H1 (cell line): Measurements from ENCODE around the gene HEPACAM. TPM values are rescaled to one million over a fixed set of nuclear protein-coding genes. Genes with fewer than 3 reads are reported as not detected.

Experiments
- BCL11A ChIP-seq, 2 experiments: IDR thresholded peaks; one replicate each; pipeline ENCODE4 v1.6.1; 2011; ENCODE audit warnings: low read depth in 2 of 2, low read length in 2 of 2, mild to moderate bottlenecking in 2 of 2
- JUND ChIP-seq: IDR thresholded peaks from 2 replicates; pipeline ENCODE4 v1.6.1; 2011; ENCODE audit warnings: mild to moderate bottlenecking, improper control_type of control experiment, low read length
- RNF2 ChIP-seq: fragments of 200-900, 300-1000 bp; sonication (generic); IDR thresholded peaks from 2 replicates; pipeline ENCODE4 v1.7.1; 2016; ENCODE audit warnings: borderline replicate concordance, low read depth, mild to moderate bottlenecking, antibody characterized with exemption, low read length; ENCODE audit not compliant: poor library complexity, severe bottlenecking; ENCODE audit errors: missing control alignments
- SP2 ChIP-seq: IDR thresholded peaks from 2 replicates; pipeline ENCODE4 v1.6.1; 2012; ENCODE audit warnings: mild to moderate bottlenecking, low read length, inconsistent platforms
- USF2 ChIP-seq: IDR thresholded peaks from 2 replicates; pipeline ENCODE4 v1.6.1; 2011; ENCODE audit warnings: low read length, improper control_type of control experiment
- polyA plus RNA-seq, 7 experiments: library from polyadenylated mRNA; depleted of rRNA in 3 of 7; stranded (reverse) in 5 of 7; unstranded in 2 of 7; fragments of >200 nt in 5 of 7; fragments of 200-250 nt in 2 of 7; gene quantifications; 1 replicate in 5 of 7; 2 replicates in 1 of 7; 4 replicates in 1 of 7; pipeline versions ENCODE4 v1.2.1 to v1.2.3, GENCODE V29; 2011 to 2013; ENCODE audit warnings: missing spikeins in 2 of 7, mixed read lengths in 2 of 7
- total RNA-seq: library from RNA; stranded (reverse); fragmentation: NEBNext Ultra II Directional; extraction: Animal tissue kit (Norgen Biotek cat#: 25700); gene quantifications from 2 replicates; pipeline ENCODE4 v1.2.1, GENCODE V29; 2021
- TF ChIP-seq, protein P1 (sequence below): IDR thresholded peaks from 2 replicates; pipeline ENCODE4 v1.6.1; 2011; ENCODE audit warnings: low read depth, mild to moderate bottlenecking, low read length; ENCODE audit not compliant: insufficient read depth
- TF ChIP-seq, protein P2 (sequence below): fragments of 300-600 bp; sonication (generic); IDR thresholded peaks from 2 replicates; pipeline ENCODE4 v1.7.1; 2012; ENCODE audit warnings: low read length, moderate library complexity, mild to moderate bottlenecking, inconsistent platforms; ENCODE audit not compliant: insufficient replicate concordance

The HEPACAM gene
- total and polyA plus RNA-seq, 2 of the 8 experiments (the other 6 are each of a cell fraction or from before 2014, with no cell fraction given): not detected

GRCh38 chr11:124875943-124876817, 59.7 kb downstream of the HEPACAM start (continued):
- TF ChIP-seq SP2 (no peak), RNF2 (no peak), USF2 (no peak), JUND (no peak), BCL11A (IDR thresholded peaks at IDR 0.05; ENCODE audit: low read depth in 2 of 2, low read length in 2 of 2) (no peak)
- TF ChIP-seq, protein P1, sequence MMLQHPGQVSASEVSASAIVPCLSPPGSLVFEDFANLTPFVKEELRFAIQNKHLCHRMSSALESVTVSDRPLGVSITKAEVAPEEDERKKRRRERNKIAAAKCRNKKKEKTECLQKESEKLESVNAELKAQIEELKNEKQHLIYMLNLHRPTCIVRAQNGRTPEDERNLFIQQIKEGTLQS: no peak
- TF ChIP-seq, protein P2, sequence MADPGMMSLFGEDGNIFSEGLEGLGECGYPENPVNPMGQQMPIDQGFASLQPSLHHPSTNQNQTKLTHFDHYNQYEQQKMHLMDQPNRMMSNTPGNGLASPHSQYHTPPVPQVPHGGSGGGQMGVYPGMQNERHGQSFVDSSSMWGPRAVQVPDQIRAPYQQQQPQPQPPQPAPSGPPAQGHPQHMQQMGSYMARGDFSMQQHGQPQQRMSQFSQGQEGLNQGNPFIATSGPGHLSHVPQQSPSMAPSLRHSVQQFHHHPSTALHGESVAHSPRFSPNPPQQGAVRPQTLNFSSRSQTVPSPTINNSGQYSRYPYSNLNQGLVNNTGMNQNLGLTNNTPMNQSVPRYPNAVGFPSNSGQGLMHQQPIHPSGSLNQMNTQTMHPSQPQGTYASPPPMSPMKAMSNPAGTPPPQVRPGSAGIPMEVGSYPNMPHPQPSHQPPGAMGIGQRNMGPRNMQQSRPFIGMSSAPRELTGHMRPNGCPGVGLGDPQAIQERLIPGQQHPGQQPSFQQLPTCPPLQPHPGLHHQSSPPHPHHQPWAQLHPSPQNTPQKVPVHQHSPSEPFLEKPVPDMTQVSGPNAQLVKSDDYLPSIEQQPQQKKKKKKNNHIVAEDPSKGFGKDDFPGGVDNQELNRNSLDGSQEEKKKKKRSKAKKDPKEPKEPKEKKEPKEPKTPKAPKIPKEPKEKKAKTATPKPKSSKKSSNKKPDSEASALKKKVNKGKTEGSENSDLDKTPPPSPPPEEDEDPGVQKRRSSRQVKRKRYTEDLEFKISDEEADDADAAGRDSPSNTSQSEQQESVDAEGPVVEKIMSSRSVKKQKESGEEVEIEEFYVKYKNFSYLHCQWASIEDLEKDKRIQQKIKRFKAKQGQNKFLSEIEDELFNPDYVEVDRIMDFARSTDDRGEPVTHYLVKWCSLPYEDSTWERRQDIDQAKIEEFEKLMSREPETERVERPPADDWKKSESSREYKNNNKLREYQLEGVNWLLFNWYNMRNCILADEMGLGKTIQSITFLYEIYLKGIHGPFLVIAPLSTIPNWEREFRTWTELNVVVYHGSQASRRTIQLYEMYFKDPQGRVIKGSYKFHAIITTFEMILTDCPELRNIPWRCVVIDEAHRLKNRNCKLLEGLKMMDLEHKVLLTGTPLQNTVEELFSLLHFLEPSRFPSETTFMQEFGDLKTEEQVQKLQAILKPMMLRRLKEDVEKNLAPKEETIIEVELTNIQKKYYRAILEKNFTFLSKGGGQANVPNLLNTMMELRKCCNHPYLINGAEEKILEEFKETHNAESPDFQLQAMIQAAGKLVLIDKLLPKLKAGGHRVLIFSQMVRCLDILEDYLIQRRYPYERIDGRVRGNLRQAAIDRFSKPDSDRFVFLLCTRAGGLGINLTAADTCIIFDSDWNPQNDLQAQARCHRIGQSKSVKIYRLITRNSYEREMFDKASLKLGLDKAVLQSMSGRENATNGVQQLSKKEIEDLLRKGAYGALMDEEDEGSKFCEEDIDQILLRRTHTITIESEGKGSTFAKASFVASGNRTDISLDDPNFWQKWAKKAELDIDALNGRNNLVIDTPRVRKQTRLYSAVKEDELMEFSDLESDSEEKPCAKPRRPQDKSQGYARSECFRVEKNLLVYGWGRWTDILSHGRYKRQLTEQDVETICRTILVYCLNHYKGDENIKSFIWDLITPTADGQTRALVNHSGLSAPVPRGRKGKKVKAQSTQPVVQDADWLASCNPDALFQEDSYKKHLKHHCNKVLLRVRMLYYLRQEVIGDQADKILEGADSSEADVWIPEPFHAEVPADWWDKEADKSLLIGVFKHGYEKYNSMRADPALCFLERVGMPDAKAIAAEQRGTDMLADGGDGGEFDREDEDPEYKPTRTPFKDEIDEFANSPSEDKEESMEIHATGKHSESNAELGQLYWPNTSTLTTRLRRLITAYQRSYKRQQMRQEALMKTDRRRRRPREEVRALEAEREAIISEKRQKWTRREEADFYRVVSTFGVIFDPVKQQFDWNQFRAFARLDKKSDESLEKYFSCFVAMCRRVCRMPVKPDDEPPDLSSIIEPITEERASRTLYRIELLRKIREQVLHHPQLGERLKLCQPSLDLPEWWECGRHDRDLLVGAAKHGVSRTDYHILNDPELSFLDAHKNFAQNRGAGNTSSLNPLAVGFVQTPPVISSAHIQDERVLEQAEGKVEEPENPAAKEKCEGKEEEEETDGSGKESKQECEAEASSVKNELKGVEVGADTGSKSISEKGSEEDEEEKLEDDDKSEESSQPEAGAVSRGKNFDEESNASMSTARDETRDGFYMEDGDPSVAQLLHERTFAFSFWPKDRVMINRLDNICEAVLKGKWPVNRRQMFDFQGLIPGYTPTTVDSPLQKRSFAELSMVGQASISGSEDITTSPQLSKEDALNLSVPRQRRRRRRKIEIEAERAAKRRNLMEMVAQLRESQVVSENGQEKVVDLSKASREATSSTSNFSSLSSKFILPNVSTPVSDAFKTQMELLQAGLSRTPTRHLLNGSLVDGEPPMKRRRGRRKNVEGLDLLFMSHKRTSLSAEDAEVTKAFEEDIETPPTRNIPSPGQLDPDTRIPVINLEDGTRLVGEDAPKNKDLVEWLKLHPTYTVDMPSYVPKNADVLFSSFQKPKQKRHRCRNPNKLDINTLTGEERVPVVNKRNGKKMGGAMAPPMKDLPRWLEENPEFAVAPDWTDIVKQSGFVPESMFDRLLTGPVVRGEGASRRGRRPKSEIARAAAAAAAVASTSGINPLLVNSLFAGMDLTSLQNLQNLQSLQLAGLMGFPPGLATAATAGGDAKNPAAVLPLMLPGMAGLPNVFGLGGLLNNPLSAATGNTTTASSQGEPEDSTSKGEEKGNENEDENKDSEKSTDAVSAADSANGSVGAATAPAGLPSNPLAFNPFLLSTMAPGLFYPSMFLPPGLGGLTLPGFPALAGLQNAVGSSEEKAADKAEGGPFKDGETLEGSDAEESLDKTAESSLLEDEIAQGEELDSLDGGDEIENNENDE: no peak
